ENCODE results near the gene CACNA1B. TPM values are rescaled to one million over a fixed set of nuclear protein-coding genes. Genes with fewer than 3 reads are reported as not detected.

The CACNA1B gene
- total and polyA plus RNA-seq, 8 donors = 0.15 to 0.34 (median 0.29) TPM; not detected in 1

DNA sequence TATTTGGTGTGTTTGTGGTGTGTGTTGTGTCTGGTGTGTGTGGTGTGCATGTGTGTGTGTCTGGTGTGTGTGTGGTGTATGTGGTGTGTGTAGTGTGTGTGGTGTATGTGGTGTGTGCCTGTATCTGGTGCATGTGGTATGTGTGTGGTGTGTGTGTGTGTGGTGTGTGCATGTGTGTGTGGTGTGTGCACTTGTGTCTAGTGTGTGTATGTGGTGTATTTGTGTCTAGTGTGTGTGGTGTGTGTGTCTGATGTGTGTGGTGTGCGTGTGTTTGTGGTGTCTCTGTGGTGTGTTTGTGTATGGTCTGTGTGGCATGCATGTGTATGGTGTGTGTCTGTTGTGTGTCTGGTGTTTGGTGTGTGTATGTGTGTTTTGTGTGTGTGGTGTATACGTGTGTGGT, 71.1 kb downstream of the CACNA1B start:
- Histone ChIP-seq H3K4me3 (no peak overlapping the region), H3K27me3 (peaks cover 0 to 16% of the 10 kb centered on the region in 2 donors), H3K4me1 (no peaks in the 10 kb centered on the region), H3K9me3 (peaks cover 0 to 37% of the 10 kb centered on the region in 2 donors), H3K36me3 (no peaks in the 10 kb centered on the region), H3K27ac (no peak overlapping the region)
- DNase-seq (no peak), ATAC-seq (no peak)
- TF ChIP-seq, protein P1, sequence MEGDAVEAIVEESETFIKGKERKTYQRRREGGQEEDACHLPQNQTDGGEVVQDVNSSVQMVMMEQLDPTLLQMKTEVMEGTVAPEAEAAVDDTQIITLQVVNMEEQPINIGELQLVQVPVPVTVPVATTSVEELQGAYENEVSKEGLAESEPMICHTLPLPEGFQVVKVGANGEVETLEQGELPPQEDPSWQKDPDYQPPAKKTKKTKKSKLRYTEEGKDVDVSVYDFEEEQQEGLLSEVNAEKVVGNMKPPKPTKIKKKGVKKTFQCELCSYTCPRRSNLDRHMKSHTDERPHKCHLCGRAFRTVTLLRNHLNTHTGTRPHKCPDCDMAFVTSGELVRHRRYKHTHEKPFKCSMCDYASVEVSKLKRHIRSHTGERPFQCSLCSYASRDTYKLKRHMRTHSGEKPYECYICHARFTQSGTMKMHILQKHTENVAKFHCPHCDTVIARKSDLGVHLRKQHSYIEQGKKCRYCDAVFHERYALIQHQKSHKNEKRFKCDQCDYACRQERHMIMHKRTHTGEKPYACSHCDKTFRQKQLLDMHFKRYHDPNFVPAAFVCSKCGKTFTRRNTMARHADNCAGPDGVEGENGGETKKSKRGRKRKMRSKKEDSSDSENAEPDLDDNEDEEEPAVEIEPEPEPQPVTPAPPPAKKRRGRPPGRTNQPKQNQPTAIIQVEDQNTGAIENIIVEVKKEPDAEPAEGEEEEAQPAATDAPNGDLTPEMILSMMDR (IDR thresholded peaks at IDR 0.05) = no peak
- intact Hi-C loops (cut with DNase I) = no loop called here

DNA sequence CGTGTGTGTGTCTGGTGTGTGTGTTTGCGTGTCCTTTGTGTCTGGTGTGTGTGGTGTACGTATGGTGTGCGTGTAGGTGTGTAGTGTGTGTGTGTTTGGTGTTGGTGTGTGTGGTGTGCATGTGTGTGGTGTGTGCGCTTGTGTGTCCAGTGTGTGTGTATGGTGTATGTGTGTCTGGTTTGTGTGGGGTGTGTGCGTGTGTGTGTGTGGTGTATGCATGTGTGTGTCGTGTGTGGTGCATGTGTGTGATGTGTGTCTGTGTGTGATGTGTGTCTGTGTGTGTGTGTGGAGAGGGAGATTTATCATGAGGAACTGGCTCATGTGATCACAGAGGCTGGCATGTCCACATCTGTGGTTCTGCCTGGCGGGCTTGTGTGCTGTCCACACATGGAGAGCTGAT, 71.7 kb downstream of the CACNA1B start:
- Histone ChIP-seq H3K9me3 (peaks cover 0 to 31% of the 10 kb centered on the region in 2 donors), H3K4me1 (no peaks in the 10 kb centered on the region), H3K36me3 (no peaks in the 10 kb centered on the region), H3K27ac (no peak overlapping the region), H3K27me3 (peaks cover 0 to 22% of the 10 kb centered on the region in 2 donors), H3K4me3 (no peak overlapping the region)
- ATAC-seq (no peak), DNase-seq (no peak)
- intact Hi-C loops (cut with DNase I) = no loop called here
- TF ChIP-seq, protein P1 (IDR thresholded peaks at IDR 0.05) = no peak

DNA sequence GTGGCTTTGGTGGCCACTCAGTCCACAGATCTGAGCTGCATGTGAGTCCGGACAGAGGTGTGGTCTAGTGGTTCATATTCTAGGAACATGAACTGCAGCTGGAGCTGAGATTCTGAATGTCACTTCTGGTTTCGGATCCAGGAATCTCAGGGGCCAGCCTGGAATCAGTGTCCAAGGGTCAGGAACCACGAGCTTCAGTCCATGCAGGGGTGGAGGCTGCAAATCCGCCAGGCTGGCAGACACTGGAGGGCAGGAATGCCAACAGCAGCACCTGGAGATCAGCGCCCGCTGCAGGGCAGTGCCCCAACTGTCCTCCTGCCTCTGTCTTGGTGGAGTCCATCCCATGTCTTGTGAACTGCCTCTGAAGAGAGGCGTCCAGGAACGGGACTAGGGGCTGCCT, 73.5 kb downstream of the CACNA1B start:
- Histone ChIP-seq H3K27me3 (peaks cover 0 to 32% of the 10 kb centered on the region in 2 donors), H3K36me3 (no peaks in the 10 kb centered on the region), H3K4me3 (no peak overlapping the region), H3K4me1 (no peaks in the 10 kb centered on the region), H3K9me3 (peaks cover 0 to 12% of the 10 kb centered on the region in 2 donors), H3K27ac (no peak overlapping the region)
- DNase-seq (no peak), ATAC-seq (no peak)
- intact Hi-C loops (cut with DNase I) = no loop called here
- TF ChIP-seq, protein P1 (IDR thresholded peaks at IDR 0.05) = no peak

DNA sequence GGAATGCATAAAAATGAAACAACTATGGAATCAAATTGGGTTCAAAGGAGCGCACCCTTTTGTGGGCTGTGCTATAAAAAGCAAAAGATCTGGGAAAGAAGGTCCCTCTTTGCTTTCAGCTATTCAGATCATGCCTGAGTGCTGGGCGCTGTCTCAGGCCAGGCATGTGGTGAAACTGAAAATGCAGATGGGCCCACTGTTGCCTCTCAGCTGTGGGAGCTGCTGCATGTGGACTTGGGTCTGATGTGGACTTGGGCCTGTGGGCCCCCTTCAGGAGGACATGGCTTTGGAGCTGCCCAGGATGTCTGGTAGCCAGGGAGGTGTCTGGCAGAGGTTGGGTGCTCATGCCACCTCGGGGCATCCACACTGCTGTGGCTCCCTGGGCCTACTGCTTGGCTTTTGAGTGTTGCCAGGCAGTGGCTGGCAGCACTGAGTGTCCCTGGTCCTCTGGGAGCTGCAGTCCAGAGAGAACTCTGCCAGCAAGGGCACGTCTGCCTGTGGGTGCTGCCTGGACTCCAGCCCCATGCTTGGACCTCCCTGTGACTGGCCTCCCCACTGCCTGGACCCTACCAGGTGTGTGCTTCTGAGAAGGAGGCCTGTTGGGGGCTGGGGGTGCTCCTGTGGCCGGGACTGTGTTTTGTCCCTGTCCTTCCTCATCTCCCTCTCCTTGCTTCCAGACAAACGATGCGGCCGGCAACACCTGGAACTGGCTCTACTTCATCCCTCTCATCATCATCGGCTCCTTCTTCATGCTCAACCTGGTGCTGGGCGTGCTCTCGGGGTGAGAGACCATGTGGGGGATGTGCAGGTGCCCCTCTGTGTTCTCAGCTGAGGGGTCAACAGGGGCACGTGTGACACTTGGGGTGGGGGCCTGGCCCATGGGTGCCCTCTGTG, 74.3 kb downstream of the CACNA1B start:
- Histone ChIP-seq H3K9me3 (peaks cover 0 to 5% of the 10 kb centered on the region in 2 donors), H3K36me3 (no peaks in the 10 kb centered on the region), H3K4me3 (no peak overlapping the region), H3K27me3 (peaks cover 0 to 32% of the 10 kb centered on the region in 2 donors), H3K27ac (no peak overlapping the region), H3K4me1 (no peaks in the 10 kb centered on the region)
- intact Hi-C loops (cut with DNase I) = no loop called here
- no peak for DNase-seq
- TF ChIP-seq, protein P1 (IDR thresholded peaks at IDR 0.05) = no peak
- no peak for ATAC-seq

DNA sequence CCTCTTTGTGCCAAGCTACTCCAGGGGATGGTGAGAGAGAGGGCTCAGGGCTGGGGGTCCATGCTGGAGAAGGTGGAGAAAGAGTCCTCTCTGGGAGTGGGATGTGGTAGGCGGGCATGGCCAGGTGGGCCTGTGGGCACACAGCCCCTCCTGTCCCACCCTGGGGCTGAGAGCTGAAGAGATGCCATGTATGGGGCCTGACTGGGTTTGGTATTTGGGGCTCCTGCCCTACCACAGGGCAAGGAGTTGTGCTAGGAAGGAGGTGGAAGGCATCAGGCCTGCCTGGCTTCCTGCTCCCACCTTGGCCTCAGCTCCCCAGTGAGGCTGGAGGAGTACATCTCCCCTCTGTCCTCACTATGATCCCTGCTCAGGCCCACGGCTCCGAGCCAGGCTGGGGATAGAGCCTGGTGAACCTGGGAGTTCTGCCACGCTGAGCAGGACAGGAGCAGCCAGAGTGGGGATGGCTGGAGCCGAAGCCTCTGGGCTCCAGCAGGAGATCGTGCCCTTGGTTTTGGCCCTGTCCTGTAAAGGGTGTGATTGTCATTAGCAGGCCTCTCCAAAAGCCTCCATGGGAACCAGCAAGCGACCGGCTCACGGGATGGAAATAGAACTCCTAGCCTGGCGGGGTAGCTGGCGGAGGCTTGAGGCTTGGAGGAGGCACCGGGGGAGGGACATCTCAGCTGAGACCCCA, 75.5 kb downstream of the CACNA1B start:
- peaks cover 0 to 32% of the 10 kb centered on the region in 2 donors for H3K27me3 ChIP-seq
- intact Hi-C loops (cut with DNase I) = no loop called here
- no peaks in the 10 kb centered on the region for H3K36me3 ChIP-seq
- DNase-seq = no peak
- H3K9me3 ChIP-seq = no peaks in the 10 kb centered on the region
- no peak overlapping the region for H3K4me3 ChIP-seq
- no peaks in the 10 kb centered on the region for H3K4me1 ChIP-seq
- TF ChIP-seq, protein P1 (IDR thresholded peaks at IDR 0.05) = no peak
- ATAC-seq = no peak
- H3K27ac ChIP-seq = no peak overlapping the region

All from left lung (tissue), 10 donors.